A549 (cell line): ENCODE measurements around the gene PPP3CB.
A peak's percentile ranks its signal among the peaks of the same experiment; 100 is the strongest.

Source experiments
- CBX8 ChIP-seq: fragments of 200-600 bp; sonication (generic); IDR thresholded peaks from 2 replicates; pipeline ENCODE4 v1.6.1; 2016
- CEBPB ChIP-seq, 2 experiments: fragments of >200 bp in 1 of 2; sonication (Bioruptor Twin) in 1 of 2; formaldehyde crosslinking in 1 of 2; IDR thresholded peaks; 2 replicates each; pipeline ENCODE4 v1.6.1; 2012 to 2016
- CHD2 ChIP-seq: fragments of 150-350 bp; IDR thresholded peaks from 2 replicates; pipeline ENCODE4 v1.6.1; 2014; ENCODE audit warnings: low read length; ENCODE audit not compliant: partially characterized antibody
- EP300 ChIP-seq, 2 experiments: fragments of >200 bp; sonication (Bioruptor Twin); formaldehyde crosslinking; IDR thresholded peaks; 2 replicates in 1 of 2; 3 replicates in 1 of 2; pipeline ENCODE4 v1.6.1; 2016 to 2017
- FOSB ChIP-seq: fragments of 250-450 bp; sonication (Bioruptor Pico); IDR thresholded peaks from 2 replicates; pipeline ENCODE4 v1.5.0; 2020; ENCODE audit warnings: mild to moderate bottlenecking, moderate library complexity
- HOXB5 ChIP-seq: fragments of 250-450 bp; sonication (Bioruptor Pico); IDR thresholded peaks from 2 replicates; pipeline ENCODE4 v1.5.0; 2020; ENCODE audit warnings: mild to moderate bottlenecking, moderate library complexity
- POLR2A ChIP-seq: IDR thresholded peaks from 2 replicates; pipeline ENCODE4 v1.6.1; 2012; ENCODE audit warnings: mild to moderate bottlenecking, low read length
- TP53 ChIP-seq: fragments of 250-450 bp; sonication (Bioruptor Pico); IDR thresholded peaks from 2 replicates; pipeline ENCODE4 v1.5.0; 2021; ENCODE audit warnings: mild to moderate bottlenecking, moderate library complexity
- TF ChIP-seq, protein P1 (sequence below): fragments of >200 bp; sonication (Bioruptor Twin); formaldehyde crosslinking; IDR thresholded peaks from 3 replicates; pipeline ENCODE4 v1.5.1; 2016
- TF ChIP-seq, protein P2 (sequence below): fragments of 450-650 bp; IDR thresholded peaks from 2 replicates; pipeline ENCODE4 v1.6.1; 2014; ENCODE audit warnings: antibody characterized with exemption
- TF ChIP-seq, protein P3 (sequence below): fragments of 200-600 bp; sonication (generic); IDR thresholded peaks from 2 replicates; pipeline ENCODE4 v1.6.1; 2016; ENCODE audit warnings: antibody characterized with exemption, mild to moderate bottlenecking, moderate library complexity
- TF ChIP-seq, protein P4 (sequence below): IDR thresholded peaks from 2 replicates; pipeline ENCODE4 v1.6.1; 2012

DNA sequence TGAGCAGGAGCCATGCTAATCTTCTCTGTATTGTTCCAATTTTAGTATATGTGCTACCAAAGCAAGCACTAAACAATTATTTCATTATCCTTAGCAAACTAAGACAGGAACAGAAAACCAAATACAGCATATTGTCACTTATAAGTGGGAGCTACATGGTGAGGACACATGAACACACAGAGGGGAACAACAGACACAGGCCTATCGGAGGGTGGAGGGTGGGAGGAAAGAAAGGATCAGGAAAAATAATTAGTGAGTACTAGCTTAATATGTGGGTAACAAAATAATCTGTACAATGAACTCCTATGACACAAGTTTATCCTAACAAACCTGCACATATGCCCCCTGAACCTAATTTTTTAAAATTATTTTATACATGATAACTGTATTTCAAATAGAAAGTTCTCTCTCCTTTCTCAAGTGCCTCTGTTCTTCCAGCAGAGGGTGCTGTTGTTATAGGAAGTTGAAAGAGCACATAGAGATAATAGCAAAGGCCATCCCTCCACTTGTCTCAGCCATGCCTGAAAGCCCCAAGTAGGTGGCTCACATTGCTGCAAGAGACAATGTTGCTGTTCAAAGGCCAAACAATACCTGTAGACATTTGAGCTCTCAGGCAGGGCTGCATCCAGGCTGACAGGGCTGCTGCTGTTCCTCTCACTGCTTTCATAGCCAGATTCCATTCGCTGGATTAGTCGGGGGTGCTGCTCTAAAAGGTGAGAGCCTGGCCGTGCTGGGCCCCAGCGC, 33.4 kb upstream of the PPP3CB start:
- no peak for TF ChIP-seq POLR2A
- TF ChIP-seq, protein P1, sequence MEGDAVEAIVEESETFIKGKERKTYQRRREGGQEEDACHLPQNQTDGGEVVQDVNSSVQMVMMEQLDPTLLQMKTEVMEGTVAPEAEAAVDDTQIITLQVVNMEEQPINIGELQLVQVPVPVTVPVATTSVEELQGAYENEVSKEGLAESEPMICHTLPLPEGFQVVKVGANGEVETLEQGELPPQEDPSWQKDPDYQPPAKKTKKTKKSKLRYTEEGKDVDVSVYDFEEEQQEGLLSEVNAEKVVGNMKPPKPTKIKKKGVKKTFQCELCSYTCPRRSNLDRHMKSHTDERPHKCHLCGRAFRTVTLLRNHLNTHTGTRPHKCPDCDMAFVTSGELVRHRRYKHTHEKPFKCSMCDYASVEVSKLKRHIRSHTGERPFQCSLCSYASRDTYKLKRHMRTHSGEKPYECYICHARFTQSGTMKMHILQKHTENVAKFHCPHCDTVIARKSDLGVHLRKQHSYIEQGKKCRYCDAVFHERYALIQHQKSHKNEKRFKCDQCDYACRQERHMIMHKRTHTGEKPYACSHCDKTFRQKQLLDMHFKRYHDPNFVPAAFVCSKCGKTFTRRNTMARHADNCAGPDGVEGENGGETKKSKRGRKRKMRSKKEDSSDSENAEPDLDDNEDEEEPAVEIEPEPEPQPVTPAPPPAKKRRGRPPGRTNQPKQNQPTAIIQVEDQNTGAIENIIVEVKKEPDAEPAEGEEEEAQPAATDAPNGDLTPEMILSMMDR: peak; percentile 93
- TF ChIP-seq CEBPB (IDR thresholded peaks at IDR 0.05): no peak
- TF ChIP-seq, protein P2, sequence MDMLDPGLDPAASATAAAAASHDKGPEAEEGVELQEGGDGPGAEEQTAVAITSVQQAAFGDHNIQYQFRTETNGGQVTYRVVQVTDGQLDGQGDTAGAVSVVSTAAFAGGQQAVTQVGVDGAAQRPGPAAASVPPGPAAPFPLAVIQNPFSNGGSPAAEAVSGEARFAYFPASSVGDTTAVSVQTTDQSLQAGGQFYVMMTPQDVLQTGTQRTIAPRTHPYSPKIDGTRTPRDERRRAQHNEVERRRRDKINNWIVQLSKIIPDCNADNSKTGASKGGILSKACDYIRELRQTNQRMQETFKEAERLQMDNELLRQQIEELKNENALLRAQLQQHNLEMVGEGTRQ: no peak
- TF ChIP-seq CBX8: no peak
- TF ChIP-seq HOXB5: no peak
- TF ChIP-seq EP300 (IDR thresholded peaks at IDR 0.05): no peak
- TF ChIP-seq, protein P3, sequence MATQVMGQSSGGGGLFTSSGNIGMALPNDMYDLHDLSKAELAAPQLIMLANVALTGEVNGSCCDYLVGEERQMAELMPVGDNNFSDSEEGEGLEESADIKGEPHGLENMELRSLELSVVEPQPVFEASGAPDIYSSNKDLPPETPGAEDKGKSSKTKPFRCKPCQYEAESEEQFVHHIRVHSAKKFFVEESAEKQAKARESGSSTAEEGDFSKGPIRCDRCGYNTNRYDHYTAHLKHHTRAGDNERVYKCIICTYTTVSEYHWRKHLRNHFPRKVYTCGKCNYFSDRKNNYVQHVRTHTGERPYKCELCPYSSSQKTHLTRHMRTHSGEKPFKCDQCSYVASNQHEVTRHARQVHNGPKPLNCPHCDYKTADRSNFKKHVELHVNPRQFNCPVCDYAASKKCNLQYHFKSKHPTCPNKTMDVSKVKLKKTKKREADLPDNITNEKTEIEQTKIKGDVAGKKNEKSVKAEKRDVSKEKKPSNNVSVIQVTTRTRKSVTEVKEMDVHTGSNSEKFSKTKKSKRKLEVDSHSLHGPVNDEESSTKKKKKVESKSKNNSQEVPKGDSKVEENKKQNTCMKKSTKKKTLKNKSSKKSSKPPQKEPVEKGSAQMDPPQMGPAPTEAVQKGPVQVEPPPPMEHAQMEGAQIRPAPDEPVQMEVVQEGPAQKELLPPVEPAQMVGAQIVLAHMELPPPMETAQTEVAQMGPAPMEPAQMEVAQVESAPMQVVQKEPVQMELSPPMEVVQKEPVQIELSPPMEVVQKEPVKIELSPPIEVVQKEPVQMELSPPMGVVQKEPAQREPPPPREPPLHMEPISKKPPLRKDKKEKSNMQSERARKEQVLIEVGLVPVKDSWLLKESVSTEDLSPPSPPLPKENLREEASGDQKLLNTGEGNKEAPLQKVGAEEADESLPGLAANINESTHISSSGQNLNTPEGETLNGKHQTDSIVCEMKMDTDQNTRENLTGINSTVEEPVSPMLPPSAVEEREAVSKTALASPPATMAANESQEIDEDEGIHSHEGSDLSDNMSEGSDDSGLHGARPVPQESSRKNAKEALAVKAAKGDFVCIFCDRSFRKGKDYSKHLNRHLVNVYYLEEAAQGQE: no peak
- no peak for TF ChIP-seq TP53 (CRISPR knock-in tag)
- TF ChIP-seq, protein P4, sequence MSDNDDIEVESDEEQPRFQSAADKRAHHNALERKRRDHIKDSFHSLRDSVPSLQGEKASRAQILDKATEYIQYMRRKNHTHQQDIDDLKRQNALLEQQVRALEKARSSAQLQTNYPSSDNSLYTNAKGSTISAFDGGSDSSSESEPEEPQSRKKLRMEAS: no peak
- no peak for TF ChIP-seq CHD2
- no peak for TF ChIP-seq FOSB (CRISPR knock-in tag)
